Measurements from ENCODE around the gene TMEM231.

- no peak for TF ChIP-seq CTCF (IDR thresholded peaks at IDR 0.05 in 4 of 5, conservative IDR thresholded peaks at IDR 0.05 in 1 of 5)
- TF ChIP-seq POLR2A (IDR thresholded peaks at IDR 0.05): no peak
Measured at GRCh38 chr16:75514296-75514695, 41.8 kb downstream of the TMEM231 start.
